ENCODE data around the gene ABHD10.

The ABHD10 gene

GRCh38 chr3:111963424-111963823 is 15.4 kb upstream of the ABHD10 start:
- FAIRE-seq (peak; percentile 23), DNase-seq (ENCODE audit: insufficient read length, low spot score) (peak; percentile 22)

GRCh38 chr3:111965484-111965883 is 13.3 kb upstream of the ABHD10 start:
- no peak for DNase-seq (ENCODE audit: insufficient read length, low spot score)
- FAIRE-seq: no peak

GRCh38 chr3:111967068-111967467 is 11.8 kb upstream of the ABHD10 start:
- no peak for DNase-seq (ENCODE audit: insufficient read length, low spot score)
- FAIRE-seq: no peak

- DNase-seq (ENCODE audit: insufficient read length, low spot score) (peak; percentile 38), FAIRE-seq (no peak)
Observed at GRCh38 chr3:111967651-111968274, 11.1 kb upstream of the ABHD10 start.

- FAIRE-seq (no peak), DNase-seq (ENCODE audit: insufficient read length, low spot score) (no peak)
Observed at GRCh38 chr3:111968319-111969054, 10.3 kb upstream of the ABHD10 start.

GRCh38 chr3:111970376-111970775 is 8.4 kb upstream of the ABHD10 start:
- DNase-seq (ENCODE audit: insufficient read length, low spot score): no peak
- FAIRE-seq: no peak

GRCh38 chr3:111971533-111972130 is 7.2 kb upstream of the ABHD10 start:
- FAIRE-seq (no peak), DNase-seq (ENCODE audit: insufficient read length, low spot score) (no peak)

GRCh38 chr3:111972891-111973290 is 5.9 kb upstream of the ABHD10 start:
- FAIRE-seq: no peak
- no peak for DNase-seq (ENCODE audit: insufficient read length, low spot score)

- no peak for FAIRE-seq
- DNase-seq (ENCODE audit: insufficient read length, low spot score): no peak
Observed at GRCh38 chr3:111975131-111975530, 3.7 kb upstream of the ABHD10 start.

GRCh38 chr3:111976254-111976653 is 2.6 kb upstream of the ABHD10 start:
- no peak for FAIRE-seq
- no peak for DNase-seq (ENCODE audit: insufficient read length, low spot score)

GRCh38 chr3:111979434-111980038 is 710 bp downstream of the ABHD10 start:
- FAIRE-seq: no peak
- DNase-seq (ENCODE audit: insufficient read length, low spot score): no peak

- DNase-seq (ENCODE audit: insufficient read length, low spot score) (no peak), FAIRE-seq (no peak)
Observed at GRCh38 chr3:111980716-111981456, 2.1 kb downstream of the ABHD10 start.

- no peak for DNase-seq (ENCODE audit: insufficient read length, low spot score)
- no peak for FAIRE-seq
Observed at GRCh38 chr3:111981457-111981763, 2.6 kb downstream of the ABHD10 start.

GRCh38 chr3:111984636-111985298 is 5.9 kb downstream of the ABHD10 start:
- no peak for FAIRE-seq
- DNase-seq (ENCODE audit: insufficient read length, low spot score): no peak

GRCh38 chr3:111986800-111987199 is 8.0 kb downstream of the ABHD10 start:
- no peak for FAIRE-seq
- no peak for DNase-seq (ENCODE audit: insufficient read length, low spot score)

- DNase-seq (ENCODE audit: insufficient read length, low spot score) (peak; percentile 40), FAIRE-seq (no peak)
Observed at GRCh38 chr3:111989061-111989678, 10.3 kb downstream of the ABHD10 start.

- FAIRE-seq: no peak
- no peak for DNase-seq (ENCODE audit: insufficient read length, low spot score)
Observed at GRCh38 chr3:111993038-111993437, 14.2 kb downstream of the ABHD10 start.

- DNase-seq (ENCODE audit: insufficient read length, low spot score) (peak; percentile 35), FAIRE-seq (no peak)
Observed at GRCh38 chr3:111998636-111999483, 20.0 kb downstream of the ABHD10 start, which contains the start of gene TAGLN3. TSS of gene TAGLN3 (plus strand) at chr3:111998922. CDS start at chr3:111999423, 501 bp downstream.
